SK-N-SH treated with all-trans-retinoic acid at 6 μM for 48 hours (cell line): Measurements from ENCODE around the gene MOV10.

Experiments
- ATAC-seq: fragments of 200-7000 bp; cut with Tn5 transposase; 3 replicates; pipeline ENCODE4 v1.9.1; 2020; ENCODE audit warnings: mild to moderate bottlenecking, moderate library complexity
- ARNTL ChIP-seq: fragments of 450-650 bp; formaldehyde crosslinking; IDR thresholded peaks from 2 replicates; pipeline ENCODE4 v1.5.0; 2020; ENCODE audit warnings: low read depth, mild to moderate bottlenecking, moderate library complexity, borderline replicate concordance
- CREB5 ChIP-seq: fragments of 250-450 bp; sonication (Bioruptor Pico); IDR thresholded peaks from 2 replicates; pipeline ENCODE4 v1.5.1; 2020; ENCODE audit warnings: low read depth, mild to moderate bottlenecking, moderate library complexity
- CSDC2 ChIP-seq: fragments of 250-450 bp; sonication (Bioruptor Pico); IDR thresholded peaks from 2 replicates; pipeline ENCODE4 v1.5.0; 2020; ENCODE audit warnings: mild to moderate bottlenecking, moderate library complexity
- ESRRG ChIP-seq: fragments of 250-450 bp; sonication (Bioruptor Pico); IDR thresholded peaks from 2 replicates; pipeline ENCODE4 v1.6.1; 2021; ENCODE audit warnings: mild to moderate bottlenecking
- ISL1 ChIP-seq: fragments of 250-450 bp; sonication (Bioruptor Pico); IDR thresholded peaks from 2 replicates; pipeline ENCODE4 v2.1.2; 2022; ENCODE audit warnings: mild to moderate bottlenecking, moderate library complexity
- OSR1 ChIP-seq: fragments of 250-450 bp; sonication (Bioruptor Pico); IDR thresholded peaks from 2 replicates; pipeline ENCODE4 v1.8.0; 2022; ENCODE audit warnings: moderate library complexity, mild to moderate bottlenecking, inconsistent platforms
- PPARA ChIP-seq: fragments of 250-450 bp; sonication (Bioruptor Pico); IDR thresholded peaks from 2 replicates; pipeline ENCODE4 v1.5.0; 2020; ENCODE audit warnings: mild to moderate bottlenecking, borderline replicate concordance
- SNAI2 ChIP-seq: fragments of 250-450 bp; sonication (Bioruptor Pico); IDR thresholded peaks from 2 replicates; pipeline ENCODE4 v1.5.0; 2020; ENCODE audit warnings: mild to moderate bottlenecking, moderate library complexity
- TCF4 ChIP-seq: fragments of 250-450 bp; sonication (Bioruptor Pico); IDR thresholded peaks from 2 replicates; pipeline ENCODE4 v1.8.0; 2021; ENCODE audit warnings: mild to moderate bottlenecking, moderate library complexity, borderline replicate concordance
- TOX ChIP-seq: fragments of 250-450 bp; sonication (Bioruptor Pico); IDR thresholded peaks from 2 replicates; pipeline ENCODE4 v1.8.0; 2021; ENCODE audit warnings: mild to moderate bottlenecking, moderate library complexity, borderline replicate concordance
- ZC3H10 ChIP-seq: fragments of 250-450 bp; sonication (Bioruptor Pico); IDR thresholded peaks from 2 replicates; pipeline ENCODE4 v1.5.1; 2021; ENCODE audit warnings: mild to moderate bottlenecking, moderate library complexity
- ZFP3 ChIP-seq: fragments of 250-450 bp; sonication (Bioruptor Pico); IDR thresholded peaks from 2 replicates; pipeline ENCODE4 v1.5.0; 2020; ENCODE audit warnings: mild to moderate bottlenecking, moderate library complexity
- ZFP30 ChIP-seq: fragments of 450-650 bp; formaldehyde crosslinking; IDR thresholded peaks from 2 replicates; pipeline ENCODE4 v1.5.0; 2022; ENCODE audit warnings: mild to moderate bottlenecking, moderate library complexity
- ZNF565 ChIP-seq: fragments of 450-650 bp; formaldehyde crosslinking; conservative IDR thresholded peaks from 2 replicates; pipeline ENCODE4 v1.5.0; 2020; ENCODE audit warnings: low read depth, mild to moderate bottlenecking, moderate library complexity
- ZNF8 ChIP-seq: fragments of 450-650 bp; formaldehyde crosslinking; IDR thresholded peaks from 2 replicates; pipeline ENCODE4 v1.5.0; 2020; ENCODE audit warnings: mild to moderate bottlenecking, moderate library complexity
- TF ChIP-seq, protein P1 (sequence below): fragments of 250-450 bp; sonication (Bioruptor Pico); IDR thresholded peaks from 2 replicates; pipeline ENCODE4 v1.8.0; 2020; ENCODE audit warnings: mild to moderate bottlenecking, moderate library complexity, borderline replicate concordance
- TF ChIP-seq, protein P2 (sequence below): fragments of 250-450 bp; sonication (Bioruptor Pico); IDR thresholded peaks from 2 replicates; pipeline ENCODE4 v1.5.0; 2020; ENCODE audit warnings: mild to moderate bottlenecking, moderate library complexity
- TF ChIP-seq, protein P3 (sequence below): fragments of 250-450 bp; sonication (Bioruptor Pico); IDR thresholded peaks from 2 replicates; pipeline ENCODE4 v1.5.1; 2021; ENCODE audit warnings: mild to moderate bottlenecking, moderate library complexity

The MOV10 gene

GRCh38 chr1:112666946-112667345, 7.5 kb upstream of the MOV10 start:
- ATAC-seq, result no peak
- TF ChIP-seq, protein P1, sequence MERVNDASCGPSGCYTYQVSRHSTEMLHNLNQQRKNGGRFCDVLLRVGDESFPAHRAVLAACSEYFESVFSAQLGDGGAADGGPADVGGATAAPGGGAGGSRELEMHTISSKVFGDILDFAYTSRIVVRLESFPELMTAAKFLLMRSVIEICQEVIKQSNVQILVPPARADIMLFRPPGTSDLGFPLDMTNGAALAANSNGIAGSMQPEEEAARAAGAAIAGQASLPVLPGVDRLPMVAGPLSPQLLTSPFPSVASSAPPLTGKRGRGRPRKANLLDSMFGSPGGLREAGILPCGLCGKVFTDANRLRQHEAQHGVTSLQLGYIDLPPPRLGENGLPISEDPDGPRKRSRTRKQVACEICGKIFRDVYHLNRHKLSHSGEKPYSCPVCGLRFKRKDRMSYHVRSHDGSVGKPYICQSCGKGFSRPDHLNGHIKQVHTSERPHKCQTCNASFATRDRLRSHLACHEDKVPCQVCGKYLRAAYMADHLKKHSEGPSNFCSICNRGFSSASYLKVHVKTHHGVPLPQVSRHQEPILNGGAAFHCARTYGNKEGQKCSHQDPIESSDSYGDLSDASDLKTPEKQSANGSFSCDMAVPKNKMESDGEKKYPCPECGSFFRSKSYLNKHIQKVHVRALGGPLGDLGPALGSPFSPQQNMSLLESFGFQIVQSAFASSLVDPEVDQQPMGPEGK (CRISPR knock-in tag), result no peak
- no peak for TF ChIP-seq ZFP30 (CRISPR knock-in tag)
- TF ChIP-seq OSR1, result no peak
- TF ChIP-seq ESRRG (CRISPR knock-in tag), result no peak
- TF ChIP-seq ISL1 (CRISPR knock-in tag), result no peak
- no peak for TF ChIP-seq ZNF8 (CRISPR knock-in tag)
- no peak for TF ChIP-seq CSDC2 (CRISPR knock-in tag)
- no peak for TF ChIP-seq ZC3H10 (CRISPR knock-in tag)
- no peak for TF ChIP-seq ZFP3
- TF ChIP-seq, protein P2, sequence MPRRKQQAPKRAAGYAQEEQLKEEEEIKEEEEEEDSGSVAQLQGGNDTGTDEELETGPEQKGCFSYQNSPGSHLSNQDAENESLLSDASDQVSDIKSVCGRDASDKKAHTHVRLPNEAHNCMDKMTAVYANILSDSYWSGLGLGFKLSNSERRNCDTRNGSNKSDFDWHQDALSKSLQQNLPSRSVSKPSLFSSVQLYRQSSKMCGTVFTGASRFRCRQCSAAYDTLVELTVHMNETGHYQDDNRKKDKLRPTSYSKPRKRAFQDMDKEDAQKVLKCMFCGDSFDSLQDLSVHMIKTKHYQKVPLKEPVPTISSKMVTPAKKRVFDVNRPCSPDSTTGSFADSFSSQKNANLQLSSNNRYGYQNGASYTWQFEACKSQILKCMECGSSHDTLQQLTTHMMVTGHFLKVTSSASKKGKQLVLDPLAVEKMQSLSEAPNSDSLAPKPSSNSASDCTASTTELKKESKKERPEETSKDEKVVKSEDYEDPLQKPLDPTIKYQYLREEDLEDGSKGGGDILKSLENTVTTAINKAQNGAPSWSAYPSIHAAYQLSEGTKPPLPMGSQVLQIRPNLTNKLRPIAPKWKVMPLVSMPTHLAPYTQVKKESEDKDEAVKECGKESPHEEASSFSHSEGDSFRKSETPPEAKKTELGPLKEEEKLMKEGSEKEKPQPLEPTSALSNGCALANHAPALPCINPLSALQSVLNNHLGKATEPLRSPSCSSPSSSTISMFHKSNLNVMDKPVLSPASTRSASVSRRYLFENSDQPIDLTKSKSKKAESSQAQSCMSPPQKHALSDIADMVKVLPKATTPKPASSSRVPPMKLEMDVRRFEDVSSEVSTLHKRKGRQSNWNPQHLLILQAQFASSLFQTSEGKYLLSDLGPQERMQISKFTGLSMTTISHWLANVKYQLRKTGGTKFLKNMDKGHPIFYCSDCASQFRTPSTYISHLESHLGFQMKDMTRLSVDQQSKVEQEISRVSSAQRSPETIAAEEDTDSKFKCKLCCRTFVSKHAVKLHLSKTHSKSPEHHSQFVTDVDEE, result no peak
- no peak for TF ChIP-seq TCF4 (CRISPR knock-in tag)
- TF ChIP-seq, protein P3, sequence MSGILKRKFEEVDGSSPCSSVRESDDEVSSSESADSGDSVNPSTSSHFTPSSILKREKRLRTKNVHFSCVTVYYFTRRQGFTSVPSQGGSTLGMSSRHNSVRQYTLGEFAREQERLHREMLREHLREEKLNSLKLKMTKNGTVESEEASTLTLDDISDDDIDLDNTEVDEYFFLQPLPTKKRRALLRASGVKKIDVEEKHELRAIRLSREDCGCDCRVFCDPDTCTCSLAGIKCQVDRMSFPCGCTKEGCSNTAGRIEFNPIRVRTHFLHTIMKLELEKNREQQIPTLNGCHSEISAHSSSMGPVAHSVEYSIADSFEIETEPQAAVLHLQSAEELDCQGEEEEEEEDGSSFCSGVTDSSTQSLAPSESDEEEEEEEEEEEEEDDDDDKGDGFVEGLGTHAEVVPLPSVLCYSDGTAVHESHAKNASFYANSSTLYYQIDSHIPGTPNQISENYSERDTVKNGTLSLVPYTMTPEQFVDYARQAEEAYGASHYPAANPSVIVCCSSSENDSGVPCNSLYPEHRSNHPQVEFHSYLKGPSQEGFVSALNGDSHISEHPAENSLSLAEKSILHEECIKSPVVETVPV (CRISPR knock-in tag), result no peak
- TF ChIP-seq CREB5 (CRISPR knock-in tag), result no peak
- TF ChIP-seq ARNTL (CRISPR knock-in tag), result no peak
- no peak for TF ChIP-seq TOX (CRISPR knock-in tag)
- no peak for TF ChIP-seq SNAI2

DNA sequence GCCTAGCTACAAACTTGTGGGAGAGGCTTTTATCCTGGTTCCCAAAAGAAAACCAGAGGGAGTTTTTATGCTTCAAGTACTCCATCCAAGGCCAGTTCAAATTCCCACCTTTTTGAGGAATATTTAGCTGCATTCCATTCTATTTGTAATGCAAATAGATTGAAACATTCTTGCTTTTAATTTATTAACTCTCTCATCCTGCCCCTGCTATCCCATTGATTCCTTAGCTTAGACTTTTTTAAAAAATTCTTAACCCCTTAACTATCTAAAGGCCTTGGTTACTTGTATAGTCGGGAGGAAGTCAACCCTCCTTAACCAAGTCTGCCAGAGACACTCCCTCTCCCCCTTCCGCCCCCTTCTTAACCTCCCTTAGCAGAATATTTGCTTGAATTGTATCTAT, 2.5 kb upstream of the MOV10 start:
- TF ChIP-seq ESRRG (CRISPR knock-in tag), result no peak
- no peak for TF ChIP-seq ISL1 (CRISPR knock-in tag)
- no peak for TF ChIP-seq TCF4 (CRISPR knock-in tag)
- no peak for TF ChIP-seq PPARA (CRISPR knock-in tag)
- no peak for TF ChIP-seq ZC3H10 (CRISPR knock-in tag)
- no peak for ATAC-seq

- TF ChIP-seq ZNF565 (no peak), ZC3H10 (CRISPR knock-in tag) (no peak)
- TF ChIP-seq, protein P2, result no peak
- ATAC-seq, result no peak
Measured at GRCh38 chr1:112672842-112673241, 1.6 kb upstream of the MOV10 start.
